RPMI7951 (cell line): ENCODE measurements around the gene GPR107. TPM values are rescaled to one million over a fixed set of nuclear protein-coding genes. Genes with fewer than 3 reads are reported as not detected.

Experiments
- DNase-seq: peaks from one replicate; pipeline ENCODE4 v3.0.0-alpha.2; 2012; ENCODE audit warnings: low read depth
- total RNA-seq: library from RNA; depleted of rRNA; stranded (reverse); fragments of >200 nt; shearing (Covaris generic); gene quantifications from 2 replicates; pipeline ENCODE4 v1.2.3, GENCODE V29; 2014

Gene GPR107
- total RNA-seq, 1 experiment from 2014 or later: 16.0 TPM

DNA sequence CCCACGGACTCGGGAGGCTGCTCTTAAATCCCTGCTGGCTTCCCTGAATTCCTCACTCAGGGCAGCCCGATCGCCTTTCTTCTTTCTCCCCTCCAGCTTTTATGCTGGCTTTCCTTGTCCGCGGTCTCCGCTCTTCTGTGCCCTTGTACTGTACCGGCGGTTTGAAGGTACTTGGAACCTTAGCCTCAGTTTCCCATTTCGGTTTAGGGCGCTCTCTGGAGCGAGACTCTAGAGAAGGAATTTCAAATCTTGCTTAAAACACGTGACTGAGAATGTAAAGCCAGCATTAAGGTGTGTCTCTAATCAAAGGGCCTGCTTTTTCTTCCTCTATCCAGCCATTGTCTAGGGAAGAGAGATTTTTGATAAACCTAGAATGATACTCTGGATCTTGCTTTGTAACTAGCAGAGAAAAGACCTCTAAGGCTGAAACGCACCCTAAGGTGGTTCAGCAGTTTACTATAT, 650 bp downstream of the GPR107 start:
- no peak for DNase-seq

- no peak for DNase-seq
Measured at GRCh38 chr9:130054820-130055219, 1.1 kb downstream of the GPR107 start.

DNA sequence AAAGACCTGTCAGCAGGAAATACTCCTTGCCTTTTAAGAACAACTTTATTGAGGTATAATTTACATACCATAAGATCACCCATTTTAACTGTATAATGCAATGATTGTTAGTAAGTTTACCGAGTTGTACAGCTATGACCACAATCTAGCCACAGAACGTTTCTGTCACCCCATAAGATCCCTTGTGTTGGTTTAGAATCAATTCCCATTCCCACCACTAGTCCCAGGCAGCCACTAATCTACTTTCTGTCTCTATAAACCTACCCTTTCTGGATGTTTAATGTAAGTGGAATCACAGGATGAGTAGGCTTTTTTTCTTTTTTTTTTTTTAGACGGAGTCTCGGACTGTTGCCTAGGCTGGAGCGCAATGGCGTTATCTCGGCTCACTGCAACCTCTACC, 4.4 kb downstream of the GPR107 start:
- peak; percentile 17 for DNase-seq

DNA sequence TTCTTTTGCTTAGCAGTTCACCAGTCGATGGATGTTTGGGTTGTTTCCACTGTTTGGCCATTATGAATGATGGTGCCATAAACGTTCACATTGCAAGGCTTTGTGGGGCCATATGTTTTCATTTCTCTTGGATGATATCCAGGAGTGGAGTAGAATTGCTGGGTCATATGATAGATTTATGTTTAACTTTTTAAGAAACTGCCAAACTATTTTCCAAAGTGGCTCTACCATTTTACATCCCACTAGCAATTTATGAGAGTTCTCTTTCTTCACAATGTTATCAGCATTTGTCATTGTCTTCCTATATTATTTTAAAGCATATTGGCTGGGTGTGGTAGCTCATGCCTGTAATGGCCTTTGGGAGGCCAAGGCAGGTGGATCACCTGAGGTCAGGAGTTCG, 5.2 kb downstream of the GPR107 start:
- no peak for DNase-seq

GRCh38 chr9:130060296-130060695, 6.6 kb downstream of the GPR107 start:
- DNase-seq: no peak

GRCh38 chr9:130062750-130063149, 9.0 kb downstream of the GPR107 start:
- no peak for DNase-seq

DNA sequence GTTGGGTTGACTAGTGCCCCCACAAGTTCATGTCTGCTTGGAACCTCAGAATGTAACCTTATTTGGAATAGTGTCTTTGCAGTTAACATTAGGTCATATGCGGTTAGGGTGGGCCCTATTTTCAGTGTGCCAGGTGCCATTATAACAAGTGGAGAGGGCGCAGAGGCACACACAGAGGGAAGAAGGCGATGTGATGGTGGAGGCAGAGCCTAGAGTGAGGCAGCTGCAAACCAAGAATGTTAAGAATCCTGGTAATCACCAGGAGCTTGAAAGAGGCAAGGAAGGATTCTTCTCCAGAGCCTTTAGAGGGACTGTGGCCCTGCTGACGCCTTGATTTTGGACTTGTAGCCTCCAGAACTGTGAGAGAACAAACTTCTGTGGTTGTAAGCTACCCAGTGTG, 10.9 kb downstream of the GPR107 start:
- no peak for DNase-seq

DNA sequence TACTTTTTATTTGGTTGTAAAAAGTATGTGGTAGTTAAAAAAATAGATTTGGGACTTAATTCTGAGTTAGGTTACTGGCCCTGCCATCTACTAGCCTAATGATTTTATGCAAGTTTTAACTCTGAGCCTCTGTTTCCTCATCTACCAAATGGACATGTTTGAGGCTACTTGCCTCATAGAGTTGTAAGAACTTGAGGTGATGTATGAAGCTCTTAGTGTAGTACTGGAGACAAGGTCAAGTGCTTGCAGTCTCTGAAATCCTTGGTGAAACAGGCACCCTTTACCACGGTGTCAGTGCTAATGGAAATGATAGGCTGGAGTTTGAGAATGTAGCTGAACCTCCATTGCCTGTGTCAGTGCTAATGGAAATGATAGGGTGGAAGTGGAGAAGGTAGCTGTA, 15.3 kb downstream of the GPR107 start:
- DNase-seq: no peak

GRCh38 chr9:130072515-130073235, 19.0 kb downstream of the GPR107 start:
- DNase-seq: no peak

DNA sequence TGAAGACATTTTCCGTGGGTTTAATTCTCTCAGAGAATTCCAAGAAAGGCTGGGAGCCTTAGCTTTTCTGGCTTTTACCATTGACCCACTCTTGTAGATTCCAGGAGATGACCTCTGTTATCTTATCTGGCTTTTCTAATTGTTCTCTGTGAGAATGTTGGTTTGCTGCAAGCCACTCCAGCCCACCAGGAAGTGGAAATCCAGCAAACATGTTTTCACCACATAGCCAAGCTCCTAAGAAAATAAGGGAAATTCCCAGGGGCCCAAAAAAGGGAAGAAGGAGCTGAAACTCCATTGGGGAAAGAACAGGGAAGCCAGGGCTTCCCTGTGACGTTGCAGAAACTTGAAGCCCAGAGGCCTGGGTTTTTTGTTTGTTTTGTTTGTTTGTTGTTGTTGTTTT, 19.7 kb downstream of the GPR107 start:
- DNase-seq: peak; percentile 65

GRCh38 chr9:130078547-130078946, 24.8 kb downstream of the GPR107 start:
- DNase-seq: no peak

GRCh38 chr9:130084337-130084736, 30.6 kb downstream of the GPR107 start:
- DNase-seq: no peak

DNA sequence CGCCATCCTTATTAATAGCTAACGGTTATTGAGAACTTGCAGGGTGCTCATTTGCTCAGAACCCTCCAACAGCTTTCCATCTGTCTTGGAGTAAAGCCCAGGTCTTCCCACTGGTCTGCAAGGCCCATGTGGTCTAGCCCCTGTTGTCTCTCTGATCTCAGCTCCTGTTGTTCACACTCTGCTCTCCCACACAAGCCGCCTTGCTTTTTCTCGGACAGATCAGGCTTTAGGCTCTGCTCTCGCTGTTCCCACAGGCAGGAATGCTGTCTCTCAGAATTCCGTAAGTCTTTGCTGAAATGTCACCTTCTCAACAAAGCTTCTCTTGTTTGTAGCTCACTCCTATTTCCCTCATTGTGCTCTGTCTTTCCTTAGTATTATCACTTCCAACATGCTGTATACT, 34.3 kb downstream of the GPR107 start:
- no peak for DNase-seq

- no peak for DNase-seq
Measured at GRCh38 chr9:130089141-130089540, 35.4 kb downstream of the GPR107 start.

DNA sequence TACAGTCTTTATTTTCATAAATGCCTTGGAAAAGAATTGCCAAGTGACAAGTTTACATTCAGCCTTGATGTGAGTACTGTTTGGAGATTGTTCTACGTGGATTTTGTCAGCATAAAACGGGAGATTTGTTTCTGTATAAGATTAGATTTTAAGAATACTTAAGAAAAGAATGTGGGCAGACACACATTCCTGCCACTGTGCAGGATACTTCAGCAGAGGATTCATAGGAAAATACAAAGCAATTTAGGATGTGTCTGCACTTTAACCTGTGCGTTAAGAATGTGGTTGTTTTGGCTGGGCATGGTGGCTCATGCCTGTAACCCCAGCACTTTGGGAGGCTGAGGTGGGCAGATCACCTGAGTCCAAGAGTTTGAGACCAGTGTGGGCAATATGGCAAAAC, 37.2 kb downstream of the GPR107 start:
- DNase-seq: no peak

GRCh38 chr9:130092910-130093309, 39.2 kb downstream of the GPR107 start:
- DNase-seq: no peak

DNA sequence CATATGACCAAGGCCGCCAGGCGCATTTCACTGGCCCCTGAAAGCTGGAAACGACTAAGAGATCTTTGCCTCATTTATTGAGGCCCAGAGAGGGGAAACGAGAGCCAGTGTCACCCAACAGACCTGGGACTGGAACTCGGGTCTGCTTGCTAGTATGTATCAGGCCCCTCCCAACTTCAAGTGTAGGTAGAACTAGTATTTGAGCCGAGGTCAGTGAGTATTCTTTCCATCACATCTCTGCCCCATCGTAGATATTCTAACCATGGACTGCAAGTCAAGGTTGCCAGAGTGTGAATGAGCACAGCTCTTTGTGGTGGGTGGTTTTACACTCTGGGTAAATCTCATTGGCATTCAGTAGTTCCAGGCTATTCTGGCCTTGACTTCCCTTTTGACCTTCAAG, 42.2 kb downstream of the GPR107 start:
- DNase-seq: no peak

DNA sequence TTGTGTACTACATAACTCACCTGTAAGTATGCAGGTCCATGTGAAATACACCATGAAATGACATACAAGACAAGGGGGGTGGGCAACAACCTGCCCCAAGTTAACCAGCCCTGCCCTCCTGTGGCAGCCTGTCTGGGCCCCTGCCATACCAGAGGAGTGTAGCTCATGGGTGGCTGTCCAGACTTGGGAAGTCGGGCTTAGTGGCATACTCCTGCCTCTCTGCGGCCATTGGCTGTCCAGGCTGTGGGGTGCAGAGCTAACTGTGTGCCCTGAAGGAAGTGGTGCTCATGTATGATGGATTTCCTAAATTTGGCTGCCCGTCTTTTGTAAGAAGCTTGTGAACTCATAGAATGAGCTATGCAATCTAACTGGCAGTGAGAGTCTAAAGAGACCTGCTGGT, 47.0 kb downstream of the GPR107 start:
- DNase-seq: no peak

GRCh38 chr9:130101915-130102314, 48.2 kb downstream of the GPR107 start:
- no peak for DNase-seq

GRCh38 chr9:130104491-130105193, 50.9 kb downstream of the GPR107 start:
- no peak for DNase-seq

DNA sequence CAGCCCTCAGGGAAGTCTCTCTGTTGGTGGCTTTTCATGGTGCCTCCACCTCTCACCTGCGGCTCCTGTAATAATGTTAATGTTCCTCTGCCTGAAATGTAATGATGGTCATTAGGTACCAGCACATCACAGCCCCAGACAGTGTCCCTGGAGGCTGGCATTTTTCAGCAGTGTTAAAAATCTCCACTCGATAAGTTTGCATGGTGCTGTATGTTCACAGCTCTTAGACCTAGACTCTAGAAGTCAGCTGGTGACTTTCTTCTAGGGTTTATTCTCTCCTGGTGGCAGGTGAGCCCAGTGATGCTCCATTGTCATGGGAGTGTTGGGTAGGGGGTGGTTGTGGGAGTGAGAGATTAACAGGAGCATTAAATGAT, 53.1 kb downstream of the GPR107 start:
- DNase-seq: no peak

DNA sequence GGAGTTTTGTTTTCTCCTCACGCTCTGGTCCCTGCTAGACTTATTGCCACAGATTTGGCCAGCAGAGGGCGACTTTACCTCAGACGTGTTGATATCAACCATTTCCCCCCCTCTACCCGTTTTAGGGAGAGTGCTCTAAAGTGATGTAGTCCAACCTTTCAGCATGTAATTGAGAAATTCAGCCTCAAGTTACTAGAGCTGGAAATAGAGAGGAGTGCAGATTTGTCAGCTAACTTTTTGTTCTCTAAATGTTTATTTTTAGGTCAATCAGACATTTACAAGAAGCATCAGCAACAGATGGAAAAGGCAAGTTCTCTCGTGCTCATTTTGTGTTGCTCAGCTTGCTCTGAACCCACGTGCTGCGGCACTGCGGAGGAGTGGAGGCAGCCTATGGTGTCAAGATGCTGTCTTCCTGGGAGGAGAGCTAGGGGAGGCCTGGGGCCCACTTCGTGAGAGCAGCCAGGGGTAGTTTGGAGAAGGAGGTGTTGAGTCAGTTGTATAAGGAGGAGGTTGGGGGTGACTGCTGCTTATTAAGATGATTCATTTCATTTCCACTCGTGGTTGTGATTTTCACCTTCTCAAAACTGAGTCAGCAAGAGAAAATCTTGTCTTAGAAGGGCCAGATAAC, 53.6 kb downstream of the GPR107 start:
- DNase-seq: peak; percentile 68

DNA sequence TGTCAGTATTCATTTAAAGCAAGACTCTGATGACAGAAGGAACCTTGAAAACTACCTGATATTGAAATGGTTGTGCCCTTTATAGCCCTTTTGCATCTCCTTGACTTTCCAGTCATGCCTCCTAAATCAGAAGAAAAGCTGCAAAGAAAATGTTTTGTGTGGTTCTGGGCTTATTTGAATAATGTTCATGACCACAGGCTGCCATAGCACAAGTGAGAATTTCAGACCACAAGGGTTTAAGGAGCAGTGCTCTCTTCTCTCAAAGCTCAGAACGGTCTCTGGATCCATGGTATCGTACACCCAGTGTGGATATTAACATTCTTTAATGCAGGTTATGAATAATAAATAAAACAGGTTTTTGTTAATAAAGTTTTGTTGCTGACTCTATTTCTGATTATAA, 54.2 kb downstream of the GPR107 start:
- DNase-seq: no peak
